IPS-18a (cell line): Measurements from ENCODE around the gene PIP4P1.

Experiments used
- H3K27ac ChIP-seq: one replicate; pipeline ENCODE4 v1.5.1; 2013; ENCODE audit warnings: low read length
- H3K27me3 ChIP-seq: one replicate; pipeline ENCODE4 v1.6.1; 2013; ENCODE audit warnings: mild to moderate bottlenecking, low read length; ENCODE audit not compliant: control insufficient read depth, insufficient read depth
- H3K36me3 ChIP-seq: one replicate; pipeline ENCODE4 v1.6.1; 2013; ENCODE audit warnings: low read depth, low read length; ENCODE audit not compliant: control insufficient read depth
- H3K4me1 ChIP-seq: one replicate; pipeline ENCODE4 v1.6.1; 2013; ENCODE audit warnings: low read depth, low read length; ENCODE audit not compliant: control insufficient read depth
- H3K4me3 ChIP-seq: one replicate; pipeline ENCODE4 v1.5.1; 2013; ENCODE audit warnings: low read length
- H3K9ac ChIP-seq: one replicate; pipeline ENCODE4 v1.6.1; 2013; ENCODE audit warnings: mild to moderate bottlenecking, low read length, moderate library complexity
- H3K9me3 ChIP-seq: one replicate; pipeline ENCODE4 v1.6.1; 2013; ENCODE audit warnings: low read depth, low read length; ENCODE audit not compliant: control insufficient read depth

PIP4P1 gene

DNA sequence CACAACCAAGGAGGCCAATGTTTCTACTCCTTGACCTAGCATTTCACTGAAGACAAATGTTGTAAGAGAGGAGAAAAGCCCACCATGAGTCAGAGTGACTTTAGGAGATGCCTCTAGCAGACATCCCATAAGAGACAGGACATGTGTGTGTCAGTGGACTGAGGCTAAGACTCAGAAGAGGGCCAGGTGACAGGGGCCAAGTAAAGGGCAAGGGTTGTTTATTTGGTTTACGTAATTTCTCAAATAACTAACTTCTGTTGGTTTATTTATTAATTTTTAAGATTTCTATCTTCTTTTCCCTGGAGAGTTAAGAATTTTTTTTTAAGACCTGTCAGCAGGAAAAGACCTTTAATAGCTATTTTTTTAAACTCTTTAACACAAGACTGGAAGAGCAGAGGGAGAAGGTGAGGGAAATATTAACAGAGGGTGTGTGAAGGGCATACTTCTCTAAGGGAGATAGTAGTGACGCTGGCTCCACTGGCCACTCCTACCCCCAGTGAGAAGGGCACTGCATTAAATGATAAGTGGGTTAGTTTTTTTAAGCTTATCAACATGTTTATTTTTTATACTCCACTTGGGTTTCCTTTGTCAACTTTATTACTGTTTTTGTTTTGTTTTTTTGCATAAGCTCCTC lies 11.4 kb upstream of the PIP4P1 start:
- no peak overlapping the region for H3K4me3 ChIP-seq
- H3K9me3 ChIP-seq: no peaks in the 10 kb centered on the region
- H3K36me3 ChIP-seq: peaks cover 55% of the 10 kb centered on the region
- H3K27me3 ChIP-seq: no peaks in the 10 kb centered on the region
- no peak overlapping the region for H3K9ac ChIP-seq
- H3K27ac ChIP-seq: no peak overlapping the region
- peaks cover 13% of the 10 kb centered on the region for H3K4me1 ChIP-seq

GRCh38 chr14:20470603-20470901 lies 9.3 kb upstream of the PIP4P1 start:
- no peaks in the 10 kb centered on the region for H3K9me3 ChIP-seq
- H3K4me3 ChIP-seq: peak overlapping the region; percentile 86
- H3K27ac ChIP-seq: peak overlapping the region; percentile 77
- peaks cover 13% of the 10 kb centered on the region for H3K4me1 ChIP-seq
- H3K36me3 ChIP-seq: peaks cover 34% of the 10 kb centered on the region
- H3K27me3 ChIP-seq: no peaks in the 10 kb centered on the region
- peak overlapping the region; percentile 92 for H3K9ac ChIP-seq

- peak overlapping the region; percentile 77 for H3K27ac ChIP-seq
- H3K27me3 ChIP-seq: no peaks in the 10 kb centered on the region
- H3K4me3 ChIP-seq: peak overlapping the region; percentile 86
- peaks cover 29% of the 10 kb centered on the region for H3K36me3 ChIP-seq
- H3K9me3 ChIP-seq: no peaks in the 10 kb centered on the region
- H3K9ac ChIP-seq: peak overlapping the region; percentile 92
- H3K4me1 ChIP-seq: peaks cover 13% of the 10 kb centered on the region
These were observed 8.8 kb upstream of the PIP4P1 start for GRCh38 chr14:20469890-20470602.

- peak within 1 kb of the TSS; percentile 86 for H3K4me3 ChIP-seq
- H3K36me3 ChIP-seq: peaks cover 22% of the 10 kb centered on the region
- no peaks in the 10 kb centered on the region for H3K9me3 ChIP-seq
- H3K9ac ChIP-seq: peak within 1 kb of the TSS; percentile 92
- H3K4me1 ChIP-seq: peaks cover 13% of the 10 kb centered on the region
- no peaks in the 10 kb centered on the region for H3K27me3 ChIP-seq
- peak within 1 kb of the TSS; percentile 77 for H3K27ac ChIP-seq
These were observed 8.1 kb upstream of the PIP4P1 start, which contains the start of gene PNP for GRCh38 chr14:20469242-20469889. Gene PNP, plus strand, starts transcription at chr14:20469406. Its CDS starts 119 bp downstream, at chr14:20469525.

DNA sequence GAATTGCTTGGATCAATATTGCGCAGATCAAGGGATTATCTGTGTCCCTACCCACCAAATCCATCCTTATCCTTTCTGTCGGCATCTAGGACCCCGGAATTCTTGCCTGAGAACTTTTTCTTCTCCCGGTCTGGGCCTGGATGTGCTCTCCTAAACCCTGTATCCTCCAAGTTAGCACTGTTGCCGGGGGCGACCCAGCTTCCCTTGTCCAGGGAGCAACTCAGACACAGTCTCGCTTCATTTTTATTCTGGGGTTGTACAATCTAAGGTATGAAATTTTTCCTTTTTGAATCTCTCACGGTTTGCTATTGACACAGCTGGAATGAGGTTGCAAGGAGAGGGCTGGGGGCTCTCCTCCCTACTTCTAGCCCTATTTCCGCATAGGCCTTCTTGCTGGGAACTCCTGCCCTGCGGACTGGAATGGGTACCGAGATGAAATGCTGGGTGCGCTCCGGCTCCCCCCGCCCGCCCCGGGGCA lies 7.6 kb upstream of the PIP4P1 start:
- Histone ChIP-seq H3K4me1 (peaks cover 13% of the 10 kb centered on the region), H3K27me3 (no peaks in the 10 kb centered on the region), H3K9me3 (no peaks in the 10 kb centered on the region), H3K9ac (peak overlapping the region; percentile 92), H3K27ac (no peak overlapping the region), H3K36me3 (peaks cover 16% of the 10 kb centered on the region), H3K4me3 (peak overlapping the region; percentile 86)

- no peaks in the 10 kb centered on the region for H3K9me3 ChIP-seq
- H3K9ac ChIP-seq: peak overlapping the region; percentile 73
- H3K36me3 ChIP-seq: peaks cover 43% of the 10 kb centered on the region
- peaks cover 10% of the 10 kb centered on the region for H3K4me1 ChIP-seq
- no peak overlapping the region for H3K27ac ChIP-seq
- no peaks in the 10 kb centered on the region for H3K27me3 ChIP-seq
- peak overlapping the region; percentile 94 for H3K4me3 ChIP-seq
These were observed 593 bp downstream of the PIP4P1 start for GRCh38 chr14:20460458-20461224.

DNA sequence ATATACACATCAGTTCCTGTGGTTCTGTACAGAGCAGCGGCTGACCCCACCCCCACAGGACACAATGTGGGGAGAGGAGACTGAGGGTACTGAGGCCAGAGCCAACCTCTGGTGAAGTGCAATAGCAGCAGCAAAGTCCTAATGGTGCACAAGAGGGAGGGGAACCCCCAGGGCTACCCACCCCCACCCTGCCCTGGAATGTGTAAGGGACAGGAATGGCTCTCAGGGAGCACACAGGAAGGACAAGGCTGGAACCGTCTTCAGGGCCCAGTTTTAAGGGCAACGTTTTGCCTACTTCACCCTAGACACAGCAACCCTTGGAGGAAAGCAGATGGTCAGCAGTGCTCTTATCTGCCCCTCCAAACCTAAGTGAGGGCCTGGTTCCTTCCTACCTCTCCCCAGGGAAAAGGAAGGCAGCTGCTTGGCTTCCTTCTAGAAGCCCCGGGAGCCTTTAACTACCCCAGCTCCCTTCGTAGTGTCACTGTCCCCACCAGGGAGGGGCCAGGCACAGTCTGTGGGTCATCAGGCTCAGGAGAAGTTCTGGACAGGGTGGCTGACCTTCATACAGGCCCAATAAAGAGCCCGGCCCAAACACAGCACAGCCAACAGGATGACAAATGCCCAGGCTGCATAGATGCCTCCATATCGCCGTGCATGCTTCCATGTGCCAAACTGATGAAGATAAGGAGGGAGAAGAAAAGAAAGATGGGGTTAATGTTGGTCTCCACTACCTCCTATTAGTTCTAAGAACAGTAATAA lies 3.0 kb downstream of the PIP4P1 start:
- no peaks in the 10 kb centered on the region for H3K27me3 ChIP-seq
- H3K9ac ChIP-seq: no peak overlapping the region
- H3K27ac ChIP-seq: no peak overlapping the region
- H3K36me3 ChIP-seq: peaks cover 43% of the 10 kb centered on the region
- no peaks in the 10 kb centered on the region for H3K9me3 ChIP-seq
- H3K4me1 ChIP-seq: peaks cover 10% of the 10 kb centered on the region
- no peak overlapping the region for H3K4me3 ChIP-seq

GRCh38 chr14:20456971-20457370 lies 4.3 kb downstream of the PIP4P1 start:
- H3K36me3 ChIP-seq: peaks cover 47% of the 10 kb centered on the region
- H3K4me1 ChIP-seq: peaks cover 7% of the 10 kb centered on the region
- no peak overlapping the region for H3K27ac ChIP-seq
- peak overlapping the region; percentile 97 for H3K4me3 ChIP-seq
- no peaks in the 10 kb centered on the region for H3K27me3 ChIP-seq
- H3K9me3 ChIP-seq: no peaks in the 10 kb centered on the region
- H3K9ac ChIP-seq: no peak overlapping the region

DNA sequence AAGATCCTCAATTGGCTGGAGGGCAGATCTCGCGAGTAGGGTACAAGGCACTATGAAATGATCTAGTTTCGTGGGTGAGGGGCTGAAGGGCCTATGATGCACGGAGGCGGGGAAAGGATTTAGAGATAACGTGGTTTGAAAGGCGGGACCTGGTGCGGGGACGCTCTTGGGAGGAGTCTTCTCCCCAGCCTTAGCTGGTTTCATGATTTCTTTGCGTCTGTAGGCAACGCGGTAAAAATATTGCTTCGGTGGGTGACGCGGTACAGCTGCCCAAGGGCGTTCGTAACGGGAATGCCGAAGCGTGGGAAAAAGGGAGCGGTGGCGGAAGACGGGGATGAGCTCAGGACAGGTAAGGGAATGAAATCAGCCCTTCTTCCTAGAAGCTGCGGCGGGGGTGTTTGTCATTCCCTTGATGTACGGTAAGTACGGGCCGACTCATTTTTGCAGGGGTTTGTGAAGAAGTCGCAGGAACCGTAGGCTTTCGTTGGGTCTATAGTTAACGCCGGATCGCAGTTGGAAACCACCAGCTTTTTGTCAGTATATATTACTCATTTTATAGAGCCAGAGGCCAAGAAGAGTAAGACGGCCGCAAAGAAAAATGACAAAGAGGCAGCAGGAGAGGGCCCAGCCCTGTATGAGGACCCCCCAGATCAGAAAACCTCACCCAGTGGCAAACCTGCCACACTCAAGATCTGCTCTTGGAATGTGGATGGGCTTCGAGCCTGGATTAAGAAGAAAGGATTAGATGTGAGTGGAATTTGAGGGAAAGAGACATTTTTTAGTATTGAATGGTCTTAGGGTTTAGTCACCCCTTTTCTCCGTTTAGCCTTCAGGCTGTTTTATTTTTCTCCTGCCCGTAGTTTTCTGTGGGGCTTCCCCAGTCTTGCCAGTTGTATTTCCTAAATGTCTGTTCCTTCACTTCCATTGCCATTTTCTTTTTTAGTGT lies 5.6 kb downstream of the PIP4P1 start:
- Histone ChIP-seq H3K4me3 (peak overlapping the region; percentile 97), H3K36me3 (peaks cover 59% of the 10 kb centered on the region), H3K9me3 (no peaks in the 10 kb centered on the region), H3K9ac (peak overlapping the region; percentile 99), H3K27me3 (no peaks in the 10 kb centered on the region), H3K4me1 (peaks cover 7% of the 10 kb centered on the region), H3K27ac (peak overlapping the region; percentile 97)
